ENCODE data around the gene RMND5A.

The RMND5A gene

GRCh38 chr2:86768189-86768949, 48.3 kb downstream of the RMND5A start:
- no peak for DNase-seq

- DNase-seq, result no peak
These were observed 49.7 kb downstream of the RMND5A start for GRCh38 chr2:86769838-86770237.

- no peak for DNase-seq
These were observed 50.8 kb downstream of the RMND5A start for GRCh38 chr2:86770816-86771301.

- no peak for DNase-seq
These were observed 52.5 kb downstream of the RMND5A start for GRCh38 chr2:86772611-86773010.

GRCh38 chr2:86774862-86775261, 54.8 kb downstream of the RMND5A start:
- DNase-seq, result no peak

GRCh38 chr2:86775338-86775737, 55.2 kb downstream of the RMND5A start:
- DNase-seq, result no peak

- no peak for DNase-seq
These were observed 56.4 kb downstream of the RMND5A start for GRCh38 chr2:86776532-86776931.

- no peak for DNase-seq
These were observed 58.9 kb downstream of the RMND5A start for GRCh38 chr2:86778957-86779356.

- no peak for DNase-seq
These were observed 59.9 kb downstream of the RMND5A start for GRCh38 chr2:86779971-86780370.

GRCh38 chr2:86781363-86781762, 61.3 kb downstream of the RMND5A start:
- DNase-seq, result no peak

- DNase-seq, result no peak
These were observed 62.7 kb downstream of the RMND5A start for GRCh38 chr2:86782748-86783147.

GRCh38 chr2:86783615-86784339, 63.7 kb downstream of the RMND5A start:
- no peak for DNase-seq

GRCh38 chr2:86785456-86785855, 65.4 kb downstream of the RMND5A start:
- no peak for DNase-seq

- DNase-seq, result no peak
These were observed 66.0 kb downstream of the RMND5A start for GRCh38 chr2:86786001-86786536.

GRCh38 chr2:86787736-86788135, 67.6 kb downstream of the RMND5A start:
- no peak for DNase-seq

- DNase-seq, result no peak
These were observed 68.1 kb downstream of the RMND5A start for GRCh38 chr2:86788165-86788564.

- no peak for DNase-seq
These were observed 69.0 kb downstream of the RMND5A start for GRCh38 chr2:86788881-86789686.

- DNase-seq, result no peak
These were observed 69.6 kb downstream of the RMND5A start for GRCh38 chr2:86789687-86790133.

- DNase-seq, result no peak
These were observed 70.1 kb downstream of the RMND5A start for GRCh38 chr2:86790134-86790675.

GRCh38 chr2:86790676-86791572, 70.8 kb downstream of the RMND5A start, which contains the start of gene CD8A:
Gene CD8A (minus strand): TSS chr2:86790913. CDS start chr2:86790825, 88 bp downstream.
- peak; percentile 24 for DNase-seq

GRCh38 chr2:86791573-86791972, 71.5 kb downstream of the RMND5A start:
- DNase-seq, result no peak
